ENCODE data around the gene ASIC4.

- TF ChIP-seq CTCF (conservative IDR thresholded peaks at IDR 0.05; ENCODE audit: low read depth, low read length) (no peak), EZH2 (IDR thresholded peaks at IDR 0.05; ENCODE audit: borderline replicate concordance, low read depth, low read length, poor library complexity, severe bottlenecking) (no peak)
These were observed 41.7 kb downstream of the ASIC4 start for GRCh38 chr2:219555956-219556355.

Measured in A673 (cell line).